GM12878 (cell line): ENCODE measurements around the gene UMAD1. TPM values are rescaled to one million over a fixed set of nuclear protein-coding genes. Genes with fewer than 3 reads are reported as not detected.

Source experiments
- ATAC-seq: fragments of 200-7000 bp; cut with Tn5 transposase; 3 replicates; pipeline ENCODE4 v1.9.1; 2020; ENCODE audit warnings: mild to moderate bottlenecking, moderate library complexity
- BruUV-seq: library from RNA; stranded (reverse); fragments of 400-500 nt; replicated peaks from 2 replicates; lab custom pipeline; 2021; lab: Mats Ljungman, UMichigan
- CTCF ChIA-PET: fragments of 300-600 bp; sonication (Branson Sonifier 250); formaldehyde crosslinking; extraction: SDS; loops from one replicate; lab custom pipeline; 2021; ENCODE audit warnings: inconsistent platforms; lab: Yijun Ruan, JAX
- POLR2A ChIA-PET: fragments of 350-600 bp; formaldehyde crosslinking; extraction: SDS; loops from one replicate; lab custom pipeline; 2021; ENCODE audit warnings: inconsistent platforms; lab: Charles Lee
- RAD21 ChIA-PET: fragments of 300-600 bp; sonication (Branson Sonifier 250); formaldehyde crosslinking; loops from one replicate; lab custom pipeline; 2023; ENCODE audit warnings: antibody characterized with exemption; ENCODE audit not compliant: unreplicated experiment; lab: Charles Lee
- SMC1A ChIA-PET: fragments of 300-600 bp; sonication (Branson Sonifier 250); formaldehyde crosslinking; loops from one replicate; lab custom pipeline; 2023; ENCODE audit not compliant: unreplicated experiment, uncharacterized antibody; lab: Charles Lee
- DNase-seq: peaks from one replicate; pipeline ENCODE4 v3.0.0-alpha.2; 2011; ENCODE audit warnings: low read depth, low spot score
- FAIRE-seq: peaks from 3 replicates; lab custom pipeline; 2011; peaks lifted over from hg19 to GRCh38; lab: Jason Lieb, UNC
- H2AFZ ChIP-seq: 2 replicates; pipeline ENCODE4 v1.6.0; 2011; ENCODE audit warnings: low read depth, low read length, control low read depth; ENCODE audit not compliant: control insufficient read depth
- H3K27ac ChIP-seq: 2 replicates; pipeline ENCODE4 v1.5.1; 2011; ENCODE audit warnings: control low read depth; ENCODE audit not compliant: control insufficient read depth, insufficient read depth
- H3K27me3 ChIP-seq, 2 experiments: replicated peaks in 1 of 2; 2 replicates each; pipeline versions ENCODE4 v1.6.0 to v1.6.1; 2011; ENCODE audit warnings: low read length in 1 of 2; ENCODE audit not compliant: control insufficient read depth in 2 of 2, insufficient read depth in 2 of 2
- H3K36me3 ChIP-seq, 2 experiments: 2 replicates each; pipeline ENCODE4 v1.5.1; 2011; ENCODE audit warnings: low read length in 1 of 2; ENCODE audit not compliant: control insufficient read depth in 2 of 2, insufficient read depth in 2 of 2
- H3K4me1 ChIP-seq: 2 replicates; pipeline ENCODE4 v1.6.1; 2011; ENCODE audit warnings: mild to moderate bottlenecking, low read length, moderate library complexity, mixed read lengths; ENCODE audit not compliant: control insufficient read depth, insufficient read depth
- H3K4me2 ChIP-seq: 2 replicates; pipeline ENCODE4 v1.6.0; 2011; ENCODE audit warnings: control low read depth; ENCODE audit not compliant: control insufficient read depth, insufficient read depth
- H3K4me3 ChIP-seq: fragments of 200-600 bp; sonication (generic); 2 replicates; pipeline ENCODE4 v1.5.1; 2016
- H3K79me2 ChIP-seq: 2 replicates; pipeline ENCODE4 v1.6.0; 2011; ENCODE audit warnings: low read length; ENCODE audit not compliant: control insufficient read depth, insufficient read depth
- H3K9ac ChIP-seq: 2 replicates; pipeline ENCODE4 v1.8.0; 2011; ENCODE audit warnings: low read length, control low read depth, mixed read lengths; ENCODE audit not compliant: control insufficient read depth, insufficient read depth
- H3K9me3 ChIP-seq: replicated peaks from 3 replicates; pipeline ENCODE4 v1.5.1; 2011; ENCODE audit warnings: mild to moderate bottlenecking, low read length; ENCODE audit not compliant: control insufficient read depth, insufficient read depth
- H4K20me1 ChIP-seq: 2 replicates; pipeline ENCODE4 v1.6.0; 2011; ENCODE audit not compliant: control insufficient read depth, insufficient read depth
- ATF2 ChIP-seq: IDR thresholded peaks from 2 replicates; pipeline ENCODE4 v1.6.1; 2012; ENCODE audit warnings: low read length, inconsistent platforms
- CHD2 ChIP-seq: IDR thresholded peaks from 2 replicates; pipeline ENCODE4 v1.6.1; 2011; ENCODE audit warnings: low read depth, low read length, improper control_type of control experiment, borderline replicate concordance
- FOXM1 ChIP-seq: IDR thresholded peaks from 2 replicates; pipeline ENCODE4 v1.6.1; 2012; ENCODE audit warnings: low read depth, mild to moderate bottlenecking, inconsistent platforms, low read length, moderate library complexity
- MLLT1 ChIP-seq: fragments of 450-650 bp; IDR thresholded peaks from 2 replicates; pipeline ENCODE4 v1.6.1; 2016; ENCODE audit warnings: mild to moderate bottlenecking
- NFIC ChIP-seq: IDR thresholded peaks from 2 replicates; pipeline ENCODE4 v1.6.1; 2012; ENCODE audit warnings: low read depth, mild to moderate bottlenecking, inconsistent platforms, low read length, moderate library complexity
- SRF ChIP-seq, 2 experiments: IDR thresholded peaks; 2 replicates each; pipeline ENCODE4 v1.6.1; 2011; ENCODE audit warnings: low read depth in 2 of 2, low read length in 2 of 2, mild to moderate bottlenecking in 1 of 2, moderate library complexity in 1 of 2
- USF2 ChIP-seq: IDR thresholded peaks from 2 replicates; pipeline ENCODE4 v1.6.1; 2011; ENCODE audit warnings: low read depth, low read length, improper control_type of control experiment, borderline replicate concordance
- ZNF622 ChIP-seq: fragments of 450-650 bp; IDR thresholded peaks from 2 replicates; pipeline ENCODE4 v1.6.1; 2017; ENCODE audit warnings: mild to moderate bottlenecking, inconsistent platforms
- in situ Hi-C: fragments of 300-500 bp; cut with MboI; formaldehyde crosslinking; loops from 9 replicates; pipeline ENCODE4 v1.14.3; 2018; ENCODE audit warnings: mixed read lengths
- intact Hi-C: fragments of 100-400 bp; cut with micrococcal nuclease; formaldehyde crosslinking; loops from one replicate; pipeline ENCODE4 v1.14.2; 2022; ENCODE audit not compliant: unreplicated experiment
- polyA plus RNA-seq, 11 experiments: library from polyadenylated mRNA; depleted of rRNA in 4 of 11; unstranded in 6 of 11; stranded (reverse) in 5 of 11; fragments of >200 nt; fragmentation: Nextera tagmentation in 4 of 11; fragmentation: Illumina TruSeq in 1 of 11; extraction: Ambion mirVana in 4 of 11; extraction: Trizol in 1 of 11; gene quantifications; 1 replicate in 1 of 11; 2 replicates in 10 of 11; pipeline versions ENCODE4 v1.2.1 to v1.2.3, GENCODE V29; 2011 to 2016; ENCODE audit warnings: inconsistent platforms in 2 of 11, missing spikeins in 2 of 11, low read depth in 1 of 11
- total RNA-seq, 4 experiments: library from RNA; depleted of rRNA in 3 of 4; stranded (reverse); fragments of >200 nt in 3 of 4; fragmentation: Illumina TruSeq in 1 of 4; extraction: Trizol in 1 of 4; gene quantifications; 2 replicates each; pipeline versions ENCODE4 v1.2.1 to v1.2.3, GENCODE V29; 2013 to 2021

UMAD1 gene
- total and polyA plus RNA-seq, 10 of the 15 experiments (the other 5 are each of a cell fraction or from before 2014, with no cell fraction given) = 6.0 to 28.6 (median 9.3) TPM

- ChIA-PET CTCF (no interaction called here), POLR2A (no interaction called here), RAD21 (interaction anchor here (0.7 kb wide), 1 partner anchor 12 kb away, joined by 3 read pairs; no protein-coding TSS in a partner anchor), SMC1A (interaction anchor here (1.2 to 1.6 kb wide), 2 partner anchors 13 to 17 kb away, joined by 3 to 10 read pairs; partner anchors contain the start of gene RPA3)
- Histone ChIP-seq H3K4me1 (no peaks in the 10 kb centered on the region), H3K4me2 (no peak overlapping the region), H3K27me3 (no peaks in the 10 kb centered on the region), H3K9ac (no peak overlapping the region), H3K9me3 (no peaks in the 10 kb centered on the region), H3K27ac (no peak overlapping the region), H4K20me1 (no peaks in the 10 kb centered on the region), H3K4me3 (no peak overlapping the region), H3K79me2 (no peaks in the 10 kb centered on the region), H3K36me3 (no peaks in the 10 kb centered on the region; a peak in 1 of 4 replicates), H2AFZ (no peak overlapping the region)
- no TSS peak for BruUV-seq
- DNase-seq = no peak
- FAIRE-seq = no peak
- intact Hi-C loops (no loop called here), in situ Hi-C loops (no loop called here)
- TF ChIP-seq ATF2 (no peak), CHD2 (no peak), SRF (IDR thresholded peaks at IDR 0.05; ENCODE audit: low read depth in 2 of 2, low read length in 2 of 2) (no peak), ZNF622 (no peak), NFIC (no peak), USF2 (no peak), MLLT1 (no peak), FOXM1 (no peak)
- no peak for ATAC-seq
These were observed 91.2 kb downstream of the UMAD1 start for GRCh38 chr7:7731732-7732131.
